H1 (cell line): ENCODE measurements around the gene RIMS1. TPM values are rescaled to one million over a fixed set of nuclear protein-coding genes. Genes with fewer than 3 reads are reported as not detected.

Source experiments
- CTCF ChIA-PET: fragments of 300-600 bp; sonication (Branson Sonifier 250); formaldehyde crosslinking; loops from one replicate; lab custom pipeline; 2021; ENCODE audit not compliant: partially characterized antibody; lab: Charles Lee
- POLR2A ChIA-PET: fragments of 300-600 bp; sonication (Branson Sonifier 250); formaldehyde crosslinking; loops from one replicate; lab custom pipeline; 2021; ENCODE audit warnings: inconsistent platforms; ENCODE audit not compliant: partially characterized antibody; lab: Charles Lee
- DNase-seq, 2 experiments: peaks; one replicate each; pipeline versions ENCODE4 v3.0.0 to v3.0.0-alpha.2; 2010 to 2022; ENCODE audit warnings: low spot score in 2 of 2, low read depth in 1 of 2, mixed read lengths in 1 of 2
- FAIRE-seq: peaks from 2 replicates; lab custom pipeline; 2011; peaks lifted over from hg19 to GRCh38; lab: Jason Lieb, UNC
- H2AFZ ChIP-seq: 2 replicates; pipeline ENCODE4 v1.8.1; 2012; ENCODE audit warnings: low read length, inconsistent platforms
- H2AK5ac ChIP-seq: 2 replicates; pipeline ENCODE4 v1.6.1; 2013; ENCODE audit warnings: low read depth, low read length
- H2BK120ac ChIP-seq: replicated peaks from 2 replicates; pipeline ENCODE3; 2013; ENCODE audit warnings: low read depth, low read length, inconsistent platforms
- H2BK12ac ChIP-seq: 2 replicates; pipeline ENCODE4 v1.6.1; 2013; ENCODE audit warnings: low read depth, low read length
- H2BK15ac ChIP-seq: 2 replicates; pipeline ENCODE4 v1.6.1; 2013; ENCODE audit warnings: low read length
- H2BK20ac ChIP-seq: 2 replicates; pipeline ENCODE4 v1.6.1; 2013; ENCODE audit warnings: low read length
- H2BK5ac ChIP-seq: 2 replicates; pipeline ENCODE4 v1.6.1; 2013; ENCODE audit warnings: low read depth, low read length
- H3K14ac ChIP-seq: 2 replicates; pipeline ENCODE4 v1.6.1; 2013; ENCODE audit warnings: inconsistent platforms; ENCODE audit not compliant: insufficient read length
- H3K18ac ChIP-seq: 2 replicates; pipeline ENCODE4 v1.6.1; 2013; ENCODE audit warnings: low read length; ENCODE audit errors: extremely low read depth
- H3K23ac ChIP-seq: 2 replicates; pipeline ENCODE4 v1.6.1; 2013; ENCODE audit warnings: inconsistent platforms; ENCODE audit not compliant: insufficient read length
- H3K23me2 ChIP-seq: 2 replicates; pipeline ENCODE4 v1.6.1; 2013; ENCODE audit warnings: low read depth, low read length
- H3K27ac ChIP-seq: 2 replicates; pipeline ENCODE4 v1.6.1; 2011; ENCODE audit warnings: low read depth, low read length, inconsistent platforms
- H3K27me3 ChIP-seq, 4 experiments: replicated peaks in 1 of 4; 1 replicate in 1 of 4; 2 replicates in 3 of 4; pipeline versions ENCODE4 v1.6.1 to v1.8.1; 2011 to 2013; ENCODE audit warnings: low read length in 3 of 4, mild to moderate bottlenecking in 3 of 4, inconsistent platforms in 2 of 4, mixed read lengths in 2 of 4, moderate library complexity in 1 of 4; ENCODE audit not compliant: control insufficient read depth in 3 of 4, insufficient read depth in 3 of 4; ENCODE audit errors: extremely low read depth in 1 of 4
- H3K36me3 ChIP-seq, 4 experiments: 2 replicates each; pipeline versions ENCODE4 v1.6.1 to v1.8.1; 2011 to 2013; ENCODE audit warnings: mild to moderate bottlenecking in 4 of 4, low read length in 3 of 4, moderate library complexity in 2 of 4, control low read depth in 1 of 4, inconsistent platforms in 1 of 4; ENCODE audit not compliant: insufficient read depth in 4 of 4, control insufficient read depth in 2 of 4
- H3K4ac ChIP-seq: replicated peaks from 2 replicates; pipeline ENCODE3; 2013; ENCODE audit warnings: low read length, low read depth, mixed read lengths, inconsistent platforms; ENCODE audit not compliant: insufficient read length
- H3K4me1 ChIP-seq, 4 experiments: replicated peaks in 1 of 4; 1 replicate in 1 of 4; 2 replicates in 3 of 4; pipeline versions ENCODE4 v1.6.1 to v1.8.1; 2011 to 2013; ENCODE audit warnings: low read length in 3 of 4, inconsistent platforms in 2 of 4, mixed read lengths in 1 of 4; ENCODE audit not compliant: insufficient read depth in 4 of 4, control insufficient read depth in 3 of 4
- H3K4me2 ChIP-seq, 2 experiments: 2 replicates each; pipeline versions ENCODE4 v1.6.1 to v1.8.1; 2011 to 2013; ENCODE audit warnings: low read depth in 2 of 2, low read length in 2 of 2, control low read depth in 1 of 2, inconsistent platforms in 1 of 2, mild to moderate bottlenecking in 1 of 2; ENCODE audit not compliant: insufficient read depth in 1 of 2
- H3K4me3 ChIP-seq, 4 experiments: fragments of 200-600, 300-600 bp in 1 of 4; sonication (generic), shearing (Covaris generic), sonication (Bioruptor Twin) in 1 of 4; 2 replicates each; pipeline versions ENCODE4 v1.5.1 to v1.8.1; 2011 to 2016; ENCODE audit warnings: low read length in 4 of 4, low read depth in 3 of 4, control low read depth in 2 of 4, inconsistent platforms in 2 of 4, mild to moderate bottlenecking in 2 of 4, mixed read lengths in 1 of 4, moderate library complexity in 1 of 4; ENCODE audit not compliant: insufficient read depth in 2 of 4; ENCODE audit errors: extremely low read depth in 1 of 4
- H3K56ac ChIP-seq: replicated peaks from 2 replicates; pipeline ENCODE3; 2013; ENCODE audit warnings: low read depth, mild to moderate bottlenecking, mixed read lengths, low read length, inconsistent platforms; ENCODE audit not compliant: insufficient read length
- H3K79me1 ChIP-seq: 2 replicates; pipeline ENCODE4 v1.6.1; 2013; ENCODE audit warnings: low read depth, low read length, control low read depth
- H3K79me2 ChIP-seq, 2 experiments: 2 replicates each; pipeline versions ENCODE4 v1.6.1 to v1.8.1; 2012 to 2013; ENCODE audit warnings: low read length in 2 of 2, mild to moderate bottlenecking in 2 of 2, inconsistent platforms in 1 of 2; ENCODE audit not compliant: insufficient read depth in 2 of 2, control insufficient read depth in 1 of 2
- H3K9ac ChIP-seq, 4 experiments: replicated peaks in 1 of 4; 1 replicate in 1 of 4; 2 replicates in 3 of 4; pipeline versions ENCODE4 v1.6.1 to v1.8.1; 2011 to 2013; ENCODE audit warnings: low read depth in 3 of 4, low read length in 3 of 4, control low read depth in 2 of 4, mild to moderate bottlenecking in 2 of 4, moderate library complexity in 2 of 4, inconsistent platforms in 1 of 4; ENCODE audit errors: extremely low read depth in 1 of 4
- H3K9me3 ChIP-seq, 2 experiments: 2 replicates each; pipeline versions ENCODE4 v1.6.1 to v1.8.1; 2012 to 2013; ENCODE audit warnings: mild to moderate bottlenecking in 2 of 2, moderate library complexity in 2 of 2, control low read depth in 1 of 2, inconsistent platforms in 1 of 2, low read depth in 1 of 2, low read length in 1 of 2, mixed read lengths in 1 of 2; ENCODE audit not compliant: insufficient read depth in 2 of 2
- H4K20me1 ChIP-seq, 2 experiments: replicated peaks in 1 of 2; 2 replicates each; pipeline versions ENCODE3 to v1.8.1; 2011 to 2013; ENCODE audit warnings: inconsistent platforms in 2 of 2, low read length in 2 of 2, mild to moderate bottlenecking in 1 of 2; ENCODE audit not compliant: insufficient read depth in 2 of 2, control insufficient read depth in 1 of 2
- H4K5ac ChIP-seq: 2 replicates; pipeline ENCODE4 v1.6.1; 2013; ENCODE audit warnings: low read length, low read depth, mixed read lengths, inconsistent platforms; ENCODE audit not compliant: insufficient read length
- H4K8ac ChIP-seq: 2 replicates; pipeline ENCODE4 v1.8.0; 2013; ENCODE audit warnings: mild to moderate bottlenecking, moderate library complexity, low read length, inconsistent platforms; ENCODE audit not compliant: insufficient read depth; ENCODE audit errors: extremely low read depth
- H4K91ac ChIP-seq: replicated peaks from 2 replicates; pipeline ENCODE3; 2013; ENCODE audit warnings: low read length, mixed read lengths, inconsistent platforms; ENCODE audit not compliant: insufficient read length
- RXRA ChIP-seq: IDR thresholded peaks from 2 replicates; pipeline ENCODE4 v1.6.1; 2011; ENCODE audit warnings: low read depth, mild to moderate bottlenecking, low read length, moderate library complexity; ENCODE audit not compliant: insufficient read depth
- SIN3A ChIP-seq, 2 experiments: IDR thresholded peaks in 1 of 2; conservative IDR thresholded peaks in 1 of 2; 2 replicates each; pipeline ENCODE4 v1.6.1; 2011 to 2012; ENCODE audit warnings: low read length in 2 of 2, improper control_type of control experiment in 1 of 2, low read depth in 1 of 2, mild to moderate bottlenecking in 1 of 2
- SP4 ChIP-seq: IDR thresholded peaks from 2 replicates; pipeline ENCODE4 v1.6.1; 2012; ENCODE audit warnings: low read length, inconsistent platforms
- TAF1 ChIP-seq: IDR thresholded peaks from 2 replicates; pipeline ENCODE4 v1.6.1; 2011; ENCODE audit warnings: mild to moderate bottlenecking, low read depth, low read length
- TCF12 ChIP-seq: IDR thresholded peaks from 2 replicates; pipeline ENCODE4 v1.6.1; 2011; ENCODE audit warnings: low read depth, mild to moderate bottlenecking, low read length
- YY1 ChIP-seq: IDR thresholded peaks from 2 replicates; pipeline ENCODE4 v1.6.1; 2011; ENCODE audit warnings: low read depth, mild to moderate bottlenecking, low read length
- polyA plus RNA-seq, 7 experiments: library from polyadenylated mRNA; depleted of rRNA in 3 of 7; stranded (reverse) in 5 of 7; unstranded in 2 of 7; fragments of >200 nt in 5 of 7; fragments of 200-250 nt in 2 of 7; gene quantifications; 1 replicate in 5 of 7; 2 replicates in 1 of 7; 4 replicates in 1 of 7; pipeline versions ENCODE4 v1.2.1 to v1.2.3, GENCODE V29; 2011 to 2013; ENCODE audit warnings: missing spikeins in 2 of 7, mixed read lengths in 2 of 7
- total RNA-seq: library from RNA; stranded (reverse); fragmentation: NEBNext Ultra II Directional; extraction: Animal tissue kit (Norgen Biotek cat#: 25700); gene quantifications from 2 replicates; pipeline ENCODE4 v1.2.1, GENCODE V29; 2021

RIMS1 gene
- total and polyA plus RNA-seq, 2 of the 8 experiments (the other 6 are each of a cell fraction or from before 2014, with no cell fraction given), result 0.63 to 2.3 TPM

- TF ChIP-seq RXRA (no peak), SP4 (no peak)
- TF ChIP-seq, all 59 proteins: peak for 0
Observed at GRCh38 chr6:72032086-72032485, 145.7 kb downstream of the RIMS1 start (continued).

- no peak overlapping the region for H4K8ac ChIP-seq
- H2BK20ac ChIP-seq, result no peak overlapping the region
- H4K5ac ChIP-seq, result no peak overlapping the region
- H3K4ac ChIP-seq, result no peak overlapping the region
- no peaks in the 10 kb centered on the region for H3K9me3 ChIP-seq
- CTCF ChIA-PET, result interaction anchor here (2.0 kb wide), 1 partner anchor 12 kb away, joined by 5 read pairs; no protein-coding TSS in a partner anchor
- H3K14ac ChIP-seq, result no peak overlapping the region
- no peak overlapping the region for H2AFZ ChIP-seq
- DNase-seq, result no peak
- no peak overlapping the region for H3K23ac ChIP-seq
- POLR2A ChIA-PET, result no interaction called here
- H4K91ac ChIP-seq, result no peak overlapping the region
- H2AK5ac ChIP-seq, result no peak overlapping the region
- no peak overlapping the region for H2BK5ac ChIP-seq
- no peak overlapping the region for H2BK15ac ChIP-seq
- no peaks in the 10 kb centered on the region for H3K79me1 ChIP-seq
- no peaks in the 10 kb centered on the region for H3K27me3 ChIP-seq
- no peak overlapping the region for H3K9ac ChIP-seq
- no peak overlapping the region for H2BK12ac ChIP-seq
- H3K56ac ChIP-seq, result no peak overlapping the region
- no peaks in the 10 kb centered on the region for H3K36me3 ChIP-seq
- H3K27ac ChIP-seq, result no peak overlapping the region
- no peak overlapping the region for H2BK120ac ChIP-seq
- no peaks in the 10 kb centered on the region for H3K79me2 ChIP-seq
- no peaks in the 10 kb centered on the region for H3K23me2 ChIP-seq
- no peak overlapping the region for H3K4me3 ChIP-seq
- no peaks in the 10 kb centered on the region for H4K20me1 ChIP-seq
- no peak overlapping the region for H3K18ac ChIP-seq
- no peak for FAIRE-seq
- H3K4me1 ChIP-seq, result peaks cover 0 to 3% (median 0%) of the 10 kb centered on the region in 4 experiments; a peak in 1 of 7 replicates
- H3K4me2 ChIP-seq, result no peak overlapping the region
- TF ChIP-seq SIN3A (conservative IDR thresholded peaks at IDR 0.05 in 1 of 2, IDR thresholded peaks at IDR 0.05 in 1 of 2; ENCODE audit: low read depth in 1 of 2, low read length in 2 of 2), result no peak
- no peak for TF ChIP-seq TCF12
- TF ChIP-seq TAF1, result no peak
- no peak for TF ChIP-seq YY1
Observed at GRCh38 chr6:72035486-72035885, 149.1 kb downstream of the RIMS1 start.
